GM21390 (cell line): ENCODE measurements around the gene KIAA1549.
A peak's percentile ranks its signal among the peaks of the same experiment; 100 is the strongest.

Source experiments
- ATAC-seq: cut with Tn5 transposase; IDR thresholded peaks from one replicate; pipeline ENCODE4 v1.9.1; 2021; ENCODE audit not compliant: unreplicated experiment

The KIAA1549 gene

DNA sequence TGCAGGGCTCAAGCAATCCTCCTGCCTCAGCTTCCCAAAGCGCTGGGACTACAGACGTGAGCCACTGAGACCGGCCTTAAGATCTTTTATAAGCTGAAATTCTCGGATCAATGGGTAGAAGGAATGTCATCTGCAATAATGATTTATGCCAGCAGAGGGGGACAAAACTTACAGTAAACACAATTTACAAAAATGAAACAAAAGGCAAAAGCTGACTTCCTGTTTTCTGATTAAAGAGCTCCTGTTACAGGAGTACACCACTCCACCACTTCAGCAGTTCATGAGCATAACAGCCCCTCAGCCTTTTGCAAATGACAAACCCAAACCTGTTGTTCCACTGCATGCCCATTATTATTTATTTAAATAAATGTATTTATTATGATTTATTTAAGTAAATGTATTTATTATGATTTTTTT, 94.7 kb downstream of the KIAA1549 start:
- peak; percentile 94 for ATAC-seq

GRCh38 chr7:138885383-138886147, 95.6 kb downstream of the KIAA1549 start:
- ATAC-seq, result no peak

GRCh38 chr7:138882249-138882648, 98.9 kb downstream of the KIAA1549 start:
- ATAC-seq, result no peak

DNA sequence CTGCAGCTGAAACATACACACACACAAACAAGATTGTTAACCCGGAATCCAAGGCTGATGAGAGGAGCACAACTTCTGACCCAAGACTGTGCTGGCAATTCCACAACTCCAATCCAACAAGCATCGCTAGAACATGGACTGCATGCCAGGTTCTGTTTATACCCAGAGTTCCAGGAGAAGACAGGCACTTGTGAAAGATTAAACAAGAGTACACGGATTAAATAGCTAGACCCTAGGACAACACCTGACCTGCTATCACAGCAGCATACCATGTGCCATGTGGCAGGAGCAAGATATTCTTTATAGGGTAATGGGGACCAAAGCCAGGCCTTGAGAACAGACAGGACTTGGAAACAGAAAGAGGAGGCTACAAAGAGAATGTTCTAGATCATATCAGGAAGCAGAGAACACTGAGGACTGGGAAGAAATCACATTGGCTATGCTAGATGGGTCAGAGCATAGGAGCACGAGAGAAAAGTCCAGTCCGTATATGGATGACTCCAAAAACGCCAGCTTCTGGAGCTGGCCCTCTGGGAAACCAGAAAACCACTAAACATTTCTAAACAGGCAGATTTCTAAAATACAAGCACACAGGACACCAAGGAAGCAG, 99.5 kb downstream of the KIAA1549 start:
- no peak for ATAC-seq

DNA sequence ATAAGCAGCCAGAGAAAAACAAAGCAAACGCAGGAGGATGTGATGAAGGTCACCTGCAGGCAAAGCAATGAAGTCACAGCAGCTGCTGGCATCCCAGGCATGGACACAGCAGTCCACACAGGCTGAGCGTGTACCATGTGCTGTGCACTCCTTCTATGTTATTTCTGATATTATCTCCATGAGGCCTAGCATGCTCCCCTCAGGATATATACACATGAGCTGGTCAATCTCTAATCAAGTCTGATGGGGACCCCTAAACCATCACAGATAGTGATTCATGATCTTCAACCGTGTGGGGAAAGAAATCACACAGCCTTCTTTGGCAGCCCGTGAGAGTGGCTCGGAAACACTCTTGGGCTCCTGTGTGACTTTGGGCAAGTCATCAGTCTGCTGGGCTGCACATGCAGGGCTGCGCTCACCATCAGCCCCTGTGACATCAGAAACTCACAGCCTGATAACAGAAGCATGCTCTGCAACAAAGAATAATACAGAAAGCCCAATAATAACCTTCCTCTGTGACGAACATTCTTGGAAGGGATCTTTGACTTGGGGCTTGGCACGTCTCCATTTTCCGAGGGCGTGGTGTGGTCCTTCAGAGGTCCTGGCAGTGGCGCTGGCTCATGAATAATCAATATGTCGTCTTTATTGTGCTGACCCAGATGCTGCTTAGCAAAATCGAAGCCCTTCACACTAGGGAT, 100.2 kb downstream of the KIAA1549 start:
- no peak for ATAC-seq

DNA sequence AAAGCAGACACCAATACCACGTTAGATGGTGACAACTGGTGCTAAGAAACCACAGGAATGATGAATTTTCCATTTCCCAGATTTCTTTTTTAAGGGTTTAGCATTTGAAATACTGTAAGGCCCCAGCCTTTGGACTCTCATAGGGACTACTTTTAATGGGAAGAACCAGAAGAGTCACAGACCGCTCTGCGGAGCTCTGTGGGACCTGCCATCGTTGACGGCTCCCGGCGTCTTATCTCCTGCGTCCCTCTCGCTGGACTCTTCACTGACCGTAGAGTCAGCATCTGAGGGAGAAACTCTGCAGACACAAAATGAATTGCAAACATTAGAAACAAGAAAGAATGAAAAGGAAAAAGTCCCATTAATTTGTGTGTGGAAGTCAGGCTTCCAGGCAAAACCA, 101.8 kb downstream of the KIAA1549 start:
- ATAC-seq, result no peak

- ATAC-seq, result no peak
Measured at GRCh38 chr7:138878856-138879255, 102.3 kb downstream of the KIAA1549 start.

DNA sequence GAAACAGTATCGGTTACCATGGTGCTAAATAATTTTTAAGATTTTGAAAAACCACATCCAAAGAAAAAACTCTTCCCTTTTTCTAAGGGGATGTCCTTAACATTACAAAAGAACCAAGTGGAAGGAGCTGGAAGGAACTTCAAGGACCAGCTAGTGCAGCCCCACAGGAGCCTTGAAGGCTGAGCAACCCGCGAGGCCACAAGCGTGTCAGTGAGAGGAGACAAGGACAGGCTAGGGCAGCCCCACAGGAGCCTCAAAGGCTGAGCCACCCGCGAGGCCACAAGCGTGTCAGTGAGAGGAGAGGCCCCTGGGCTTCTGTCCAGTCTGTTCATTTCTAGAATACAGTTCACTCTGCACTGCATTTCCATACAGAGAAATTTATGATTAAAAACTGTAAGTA, 103.1 kb downstream of the KIAA1549 start:
- ATAC-seq, result no peak

DNA sequence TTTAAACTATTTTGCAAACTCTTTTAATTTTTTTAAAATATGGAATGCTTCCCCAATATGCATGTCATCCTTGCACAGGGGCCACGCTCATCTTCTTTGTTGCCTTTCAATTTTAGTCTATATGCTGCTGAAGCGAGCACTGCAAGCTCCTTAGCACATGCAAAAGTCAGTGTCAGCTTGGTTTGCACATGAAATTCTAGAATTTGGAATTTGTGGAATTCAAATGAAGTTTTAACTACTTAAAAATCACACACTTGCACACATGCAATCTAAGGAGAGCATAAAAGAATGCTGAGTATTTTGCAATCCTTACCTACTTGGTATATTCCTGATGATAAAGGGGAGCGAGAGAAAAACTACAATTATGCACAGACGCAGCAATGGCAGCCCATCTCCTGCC, 104.9 kb downstream of the KIAA1549 start:
- ATAC-seq, result no peak

DNA sequence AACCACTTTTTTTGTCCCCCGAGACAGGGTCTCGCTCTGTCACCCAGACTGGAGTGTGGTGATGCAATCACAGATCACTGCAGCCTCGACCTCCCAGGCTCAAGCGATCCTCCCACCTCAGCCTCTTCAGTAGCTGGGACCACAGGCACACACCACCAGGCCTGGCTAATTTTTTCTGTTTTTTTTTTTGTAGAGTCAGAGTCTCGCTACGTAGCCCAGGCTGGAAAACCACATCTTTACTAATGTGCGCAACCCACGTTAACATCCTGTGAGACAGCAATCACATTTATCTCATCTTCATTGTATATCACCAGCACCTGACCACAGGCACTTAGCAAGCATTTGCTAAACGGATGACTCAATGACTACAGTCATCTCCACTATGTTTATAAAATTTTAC, 105.4 kb downstream of the KIAA1549 start:
- ATAC-seq, result no peak

- ATAC-seq, result no peak
Measured at GRCh38 chr7:138873220-138873892, 107.8 kb downstream of the KIAA1549 start.

DNA sequence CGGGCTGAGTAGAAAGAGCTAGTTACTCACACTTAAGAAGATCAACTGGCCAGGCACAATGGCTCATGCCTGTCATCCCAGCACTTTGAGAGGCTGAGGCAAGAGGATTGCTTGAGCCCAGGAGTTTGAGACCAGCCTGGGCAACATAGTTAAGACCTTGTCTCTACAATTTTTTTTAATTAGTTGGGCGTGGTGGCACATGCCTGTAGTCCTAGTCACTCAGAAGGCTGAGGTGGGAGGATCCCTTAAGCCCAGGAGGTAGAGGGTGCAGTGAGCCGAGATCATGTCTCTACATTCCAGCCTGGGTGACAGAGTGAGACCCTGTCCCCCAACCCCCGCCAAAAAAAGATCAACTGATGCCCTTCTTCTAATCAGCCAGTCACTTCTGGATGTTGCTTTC, 108.6 kb downstream of the KIAA1549 start:
- no peak for ATAC-seq

GRCh38 chr7:138871814-138872090, 109.4 kb downstream of the KIAA1549 start:
- ATAC-seq, result no peak

DNA sequence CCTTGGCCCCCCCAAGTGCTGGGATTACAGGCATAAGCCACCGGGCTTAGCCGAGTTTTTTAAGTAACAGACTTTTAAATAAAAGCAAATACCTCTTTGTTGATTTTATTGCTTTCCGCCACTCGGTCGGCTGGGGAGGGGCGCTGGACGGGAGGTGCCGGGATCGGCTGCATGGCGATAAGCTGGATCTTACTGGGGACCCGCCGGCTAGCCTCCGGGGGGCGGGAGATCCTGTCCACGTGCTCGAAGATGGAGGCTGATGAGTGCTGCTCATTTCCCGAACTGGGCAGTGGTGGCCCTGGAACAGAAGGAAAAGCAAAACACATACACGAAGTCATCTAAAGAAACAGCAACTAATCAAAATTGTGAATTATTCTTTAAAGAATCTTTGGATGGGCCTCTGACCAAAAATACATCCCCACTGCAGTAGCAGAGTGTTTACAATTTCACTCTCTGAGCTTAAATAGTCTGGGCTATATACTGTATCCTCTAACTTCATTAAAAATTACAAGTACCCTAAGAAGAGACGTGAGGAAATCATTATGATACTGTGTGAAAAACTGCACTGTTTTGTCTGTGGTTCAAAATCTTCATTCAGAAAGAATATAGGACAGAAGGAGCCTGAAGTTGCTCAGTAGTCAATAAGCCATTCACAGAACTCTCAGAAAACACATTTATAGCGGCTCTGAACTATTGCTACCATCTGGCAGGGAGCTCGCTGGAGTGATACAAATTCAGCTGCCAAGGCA, 110.0 kb downstream of the KIAA1549 start:
- no peak for ATAC-seq

GRCh38 chr7:138869353-138869752, 111.8 kb downstream of the KIAA1549 start:
- ATAC-seq, result no peak

DNA sequence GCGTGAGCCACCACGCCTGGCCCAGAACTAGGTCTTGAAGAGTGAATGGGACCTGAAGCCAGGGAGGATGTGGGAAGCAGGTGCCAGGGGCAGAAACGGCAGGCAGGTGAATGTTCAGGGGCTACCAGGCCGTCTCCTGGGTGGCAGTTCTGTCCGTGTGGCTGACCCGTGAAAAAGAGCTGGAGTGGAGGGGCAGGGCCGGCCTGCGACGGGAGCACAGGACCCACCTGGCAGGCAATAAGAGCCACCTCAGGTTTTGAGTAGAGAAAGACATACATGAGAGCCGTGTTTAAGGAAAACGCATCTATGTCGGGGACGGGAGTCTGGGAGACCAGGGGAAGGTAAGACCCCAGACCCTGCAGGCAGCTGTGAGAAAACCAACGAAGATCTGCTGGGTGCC, 112.5 kb downstream of the KIAA1549 start:
- no peak for ATAC-seq

DNA sequence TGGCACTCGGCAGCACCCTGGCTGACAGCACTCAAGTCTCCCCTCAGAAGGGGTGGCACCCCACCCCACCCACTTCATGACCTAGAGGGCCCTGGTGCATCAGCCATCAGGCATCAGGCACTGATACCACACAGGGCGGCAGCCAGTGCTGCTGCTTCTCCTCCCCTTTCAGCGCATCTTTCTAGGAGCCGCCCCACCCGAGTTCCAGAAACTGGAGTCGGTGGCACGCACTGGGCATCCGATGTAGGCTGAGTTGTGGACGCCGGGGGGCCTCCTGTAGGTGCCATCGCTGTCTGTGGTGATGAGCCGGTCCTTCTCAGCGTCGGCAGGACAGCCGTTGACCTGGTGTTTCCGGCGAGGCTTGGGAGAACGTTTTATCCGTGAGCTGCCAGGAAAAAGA, 113.4 kb downstream of the KIAA1549 start:
- ATAC-seq, result no peak

- ATAC-seq, result no peak
Measured at GRCh38 chr7:138866353-138866752, 114.8 kb downstream of the KIAA1549 start.

GRCh38 chr7:138865843-138866242, 115.3 kb downstream of the KIAA1549 start:
- ATAC-seq, result peak; percentile 55

- no peak for ATAC-seq
Measured at GRCh38 chr7:138864667-138865066, 116.5 kb downstream of the KIAA1549 start.

- no peak for ATAC-seq
Measured at GRCh38 chr7:138863931-138864330, 117.3 kb downstream of the KIAA1549 start.
